ENCODE measurements around the gene SLC25A28. TPM values are rescaled to one million over a fixed set of nuclear protein-coding genes. Genes with fewer than 3 reads are reported as not detected.

Gene SLC25A28
- total RNA-seq, 6 experiments from 2014 or later: 17.1 to 33.8 (median 23.4) TPM

Small RNAs within 50 kb of the gene (small RNA-seq; reads per million reads assigned to genes)
- 0 reads per million in 2 experiments for gene AL133353.1

Other genes with a start within 250 kb of the SLC25A28 start
- 100 to 1,000 TPM; 118 to 356 (median 173) TPM for gene GOT1, start 189.8 kb downstream of the SLC25A28 start, total RNA-seq
- gene NKX2-3, start 87.5 kb downstream of the SLC25A28 start, total RNA-seq: under 1 TPM in 1 of 6 experiments, not detected in 5; 0.18 TPM
- 10 to 100 TPM in 5 of 6 experiments, 1 to 10 TPM in 1; 7.5 to 16.5 (median 10.8) TPM for gene ENTPD7, start 39.1 kb upstream of the SLC25A28 start, total RNA-seq
- 10 to 100 TPM; 22.4 to 29.0 (median 23.4) TPM for gene COX15, start 111.7 kb upstream of the SLC25A28 start, total RNA-seq
- gene CUTC, start 111.8 kb upstream of the SLC25A28 start, total RNA-seq: 10 to 100 TPM; 10.2 to 22.8 (median 15.8) TPM
- 100 to 1,000 TPM; 136 to 372 (median 156) TPM for gene ABCC2, start 162.2 kb upstream of the SLC25A28 start, total RNA-seq